Transverse colon (tissue), 4 donors: ENCODE data around the gene NOTCH1. TPM values are rescaled to one million over a fixed set of nuclear protein-coding genes. Genes with fewer than 3 reads are reported as not detected.

ENCODE experiments used
- DNase-seq: peaks from one replicate; pipeline ENCODE4 v3.0.0-alpha.2; 2019
- H3K27ac ChIP-seq, 4 donors: fragments of 200-600 bp; sonication (generic); 2 replicates each; pipeline ENCODE4 v1.5.1; 2016 to 2018; ENCODE audit warnings: inconsistent platforms in 4 of 4
- H3K27me3 ChIP-seq: fragments of 200-600 bp; sonication (generic); 2 replicates; pipeline ENCODE4 v1.5.1; 2017; ENCODE audit warnings: inconsistent platforms
- H3K36me3 ChIP-seq, 4 donors: fragments of 200-600 bp; sonication (generic); 2 replicates each; pipeline ENCODE4 v1.5.1; 2017 to 2019; ENCODE audit warnings: inconsistent platforms in 4 of 4
- H3K4me1 ChIP-seq, 4 donors: fragments of 200-600 bp; sonication (generic); 2 replicates each; pipeline ENCODE4 v1.5.1; 2017 to 2020; ENCODE audit warnings: inconsistent platforms in 4 of 4
- H3K4me3 ChIP-seq, 4 donors: fragments of 200-600 bp; sonication (generic); 1 replicate in 1 of 4; 2 replicates in 3 of 4; pipeline versions ENCODE4 v1.5.1 to v1.6.1; 2017 to 2019; ENCODE audit warnings: inconsistent platforms in 4 of 4
- H3K9me3 ChIP-seq, 2 donors: fragments of 200-600 bp; sonication (generic); 2 replicates each; pipeline ENCODE4 v1.5.1; 2017 to 2019; ENCODE audit warnings: inconsistent platforms in 2 of 2
- EP300 ChIP-seq: sonication (generic); formaldehyde crosslinking; IDR thresholded peaks from one replicate; pipeline ENCODE4 v1.6.1; 2017; ENCODE audit warnings: antibody characterized with exemption, low read depth
- POLR2A ChIP-seq: fragments of 450-650 bp; IDR thresholded peaks from one replicate; pipeline ENCODE4 v1.6.1; 2016; ENCODE audit warnings: antibody characterized with exemption, mild to moderate bottlenecking, moderate library complexity
- POLR2AphosphoS5 ChIP-seq, 3 donors: sonication (generic); formaldehyde crosslinking; IDR thresholded peaks; one replicate each; pipeline ENCODE4 v1.6.1; 2016; ENCODE audit warnings: antibody characterized with exemption in 3 of 3
- WGBS, 2 donors: methylation state at CpG; one replicate each; pipeline ENCODE4 v1.1.5; 2018; ENCODE audit warnings: low coverage in 1 of 2; 5-methylcytosine and 5-hydroxymethylcytosine counted together
- in situ Hi-C, 4 donors: fragments of 200-750 bp; cut with MboI; loops; one replicate each; pipeline versions ENCODE4 v1.15.0 to v1.15.1; 2017; ENCODE audit warnings: low sequenced_read_pairs in 3 of 4, low pct_ligation_motif_present in 1 of 4, low pct_unique_long_range_greater_than_20kb in 1 of 4
- intact Hi-C: fragments of 100-400 bp; cut with DNase I; formaldehyde crosslinking; loops from one replicate; pipeline ENCODE4 v1.15.1; 2023; ENCODE audit warnings: low total_unique reads
- total RNA-seq, 4 donors: library from RNA; depleted of rRNA; stranded (reverse); fragments of >200 nt; gene quantifications; one replicate each; pipeline ENCODE4 v1.1.0, GENCODE V29; 2016
- TF ChIP-seq, protein P1 (sequence below), 5 experiments: fragments of 200-600 bp in 3 of 5; fragments of 450-650 bp in 2 of 5; sonication (generic) in 3 of 5; IDR thresholded peaks; 1 replicate in 2 of 5; 2 replicates in 3 of 5; pipeline ENCODE4 v1.5.1; 2016 to 2017; ENCODE audit warnings: antibody characterized with exemption in 5 of 5, inconsistent platforms in 3 of 5, mild to moderate bottlenecking in 2 of 5, moderate library complexity in 1 of 5

Gene NOTCH1
- total RNA-seq, 4 donors from 2014 or later, result 48.2 to 154 (median 98.2) TPM

DNA sequence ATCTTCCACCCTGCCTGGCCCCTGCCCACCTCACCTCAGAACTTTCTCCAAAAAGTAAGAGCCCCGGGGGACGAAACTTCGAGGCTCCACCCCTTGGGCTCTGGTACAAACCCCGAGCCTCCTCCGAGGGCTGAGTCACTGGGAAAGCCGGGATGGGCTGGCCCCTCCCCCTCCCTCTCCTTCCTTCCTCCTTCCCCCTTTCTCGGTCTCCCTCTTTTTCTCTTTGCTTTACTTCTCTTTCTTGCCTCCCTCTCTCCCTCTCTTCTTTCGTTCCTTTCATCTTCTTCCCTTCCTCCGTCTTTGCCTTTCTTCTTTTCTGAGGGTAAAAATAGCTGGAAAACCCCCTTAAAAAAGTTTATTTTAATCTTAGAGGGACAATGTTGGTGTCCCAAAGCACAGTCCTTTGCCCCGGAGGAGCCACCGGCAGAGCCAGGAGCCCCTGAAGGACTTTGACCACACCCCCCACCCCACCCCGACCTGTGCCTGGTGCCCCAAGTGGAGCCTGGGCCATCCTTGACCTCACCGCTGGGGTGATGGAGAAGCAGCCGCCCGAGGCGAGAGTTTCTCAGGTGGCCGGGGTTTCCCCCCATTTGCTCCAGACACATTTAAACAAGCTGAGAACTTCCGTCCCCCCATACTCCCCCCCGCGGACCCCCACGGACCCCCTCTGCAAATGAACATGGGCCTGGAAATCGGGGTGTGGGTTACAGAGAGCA lies 5.7 kb upstream of the NOTCH1 start:
- peak; percentile 79 for DNase-seq
- WGBS, 2 donors, result 13 to 24% methylated on average over 7 to 22 of the region's 22 CpGs
- in situ Hi-C loops (no loop called here), intact Hi-C loops (no loop called here)
- H3K4me3 ChIP-seq, result peak overlapping the region in 1 of 4 donors; percentile 25
- peaks cover 31 to 61% (median 45%) of the 10 kb centered on the region in 4 donors for H3K4me1 ChIP-seq
- peak overlapping the region; percentile 81 to 99 (median 96) for H3K27ac ChIP-seq
- H3K27me3 ChIP-seq, result no peaks in the 10 kb centered on the region
- TF ChIP-seq, protein P1, sequence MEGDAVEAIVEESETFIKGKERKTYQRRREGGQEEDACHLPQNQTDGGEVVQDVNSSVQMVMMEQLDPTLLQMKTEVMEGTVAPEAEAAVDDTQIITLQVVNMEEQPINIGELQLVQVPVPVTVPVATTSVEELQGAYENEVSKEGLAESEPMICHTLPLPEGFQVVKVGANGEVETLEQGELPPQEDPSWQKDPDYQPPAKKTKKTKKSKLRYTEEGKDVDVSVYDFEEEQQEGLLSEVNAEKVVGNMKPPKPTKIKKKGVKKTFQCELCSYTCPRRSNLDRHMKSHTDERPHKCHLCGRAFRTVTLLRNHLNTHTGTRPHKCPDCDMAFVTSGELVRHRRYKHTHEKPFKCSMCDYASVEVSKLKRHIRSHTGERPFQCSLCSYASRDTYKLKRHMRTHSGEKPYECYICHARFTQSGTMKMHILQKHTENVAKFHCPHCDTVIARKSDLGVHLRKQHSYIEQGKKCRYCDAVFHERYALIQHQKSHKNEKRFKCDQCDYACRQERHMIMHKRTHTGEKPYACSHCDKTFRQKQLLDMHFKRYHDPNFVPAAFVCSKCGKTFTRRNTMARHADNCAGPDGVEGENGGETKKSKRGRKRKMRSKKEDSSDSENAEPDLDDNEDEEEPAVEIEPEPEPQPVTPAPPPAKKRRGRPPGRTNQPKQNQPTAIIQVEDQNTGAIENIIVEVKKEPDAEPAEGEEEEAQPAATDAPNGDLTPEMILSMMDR (IDR thresholded peaks at IDR 0.05), result no peak
- no peak for TF ChIP-seq POLR2AphosphoS5 (IDR thresholded peaks at IDR 0.05)
- no peak for TF ChIP-seq EP300
- TF ChIP-seq POLR2A, result no peak
- no peaks in the 10 kb centered on the region for H3K9me3 ChIP-seq
- H3K36me3 ChIP-seq, result no peaks in the 10 kb centered on the region

DNA sequence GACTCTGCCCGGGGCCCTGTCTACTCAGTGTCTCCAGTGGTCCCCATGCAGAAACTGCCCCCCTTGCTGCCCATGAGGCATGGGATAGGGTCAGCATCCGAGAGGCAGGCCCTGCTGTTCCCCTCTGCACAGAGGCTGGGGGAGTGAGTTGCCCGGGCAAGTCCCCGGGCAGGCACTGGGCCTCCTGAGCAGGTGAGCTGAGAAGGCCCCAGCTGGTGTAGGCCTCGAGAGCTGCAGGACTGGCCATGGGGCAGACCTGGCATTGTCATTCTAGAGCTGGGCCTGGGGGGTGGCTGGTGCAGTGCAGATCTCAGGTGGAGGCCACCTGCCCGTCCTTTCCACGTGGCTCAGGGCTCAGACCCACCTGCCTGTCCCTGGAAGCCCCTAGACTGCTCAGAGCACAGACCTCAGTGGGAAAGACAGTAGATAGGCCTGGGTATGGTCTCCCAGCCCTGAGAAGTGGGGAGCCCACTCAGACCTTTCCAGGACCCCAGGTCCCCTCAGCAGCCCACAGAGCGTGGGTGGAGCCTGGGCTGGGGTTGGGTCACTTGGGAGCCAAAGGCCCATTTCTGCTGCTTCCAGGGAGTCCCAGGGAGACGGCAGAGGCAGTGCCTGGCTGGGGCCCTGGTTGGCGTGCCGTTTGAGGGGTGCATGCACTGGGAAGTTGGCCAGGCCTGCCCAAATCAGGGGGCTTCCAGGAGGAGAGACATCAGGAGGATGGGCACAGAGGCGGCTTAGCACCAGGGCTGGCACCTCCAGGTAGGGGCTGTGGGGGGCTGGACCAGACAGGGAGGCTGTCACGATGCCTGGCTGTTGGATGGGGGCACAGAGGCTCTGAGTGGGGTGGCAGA lies 4.8 kb upstream of the NOTCH1 start:
- WGBS, 2 donors, result 73% methylated on average over 13 of the region's 13 CpGs; no CpG with 5 or more reads in 1 of the 2 donors
- H3K4me1 ChIP-seq, result peaks cover 35 to 63% (median 49%) of the 10 kb centered on the region in 4 donors
- H3K4me3 ChIP-seq, result no peak overlapping the region
- no peaks in the 10 kb centered on the region for H3K9me3 ChIP-seq
- intact Hi-C loops (no loop called here), in situ Hi-C loops (no loop called here)
- H3K27me3 ChIP-seq, result no peaks in the 10 kb centered on the region
- H3K36me3 ChIP-seq, result no peaks in the 10 kb centered on the region
- peak overlapping the region; percentile 81 to 99 (median 96) for H3K27ac ChIP-seq
- TF ChIP-seq, protein P1 (IDR thresholded peaks at IDR 0.05), result no peak
- no peak for TF ChIP-seq POLR2A
- no peak for TF ChIP-seq POLR2AphosphoS5 (IDR thresholded peaks at IDR 0.05)
- no peak for TF ChIP-seq EP300
- no peak for DNase-seq

DNA sequence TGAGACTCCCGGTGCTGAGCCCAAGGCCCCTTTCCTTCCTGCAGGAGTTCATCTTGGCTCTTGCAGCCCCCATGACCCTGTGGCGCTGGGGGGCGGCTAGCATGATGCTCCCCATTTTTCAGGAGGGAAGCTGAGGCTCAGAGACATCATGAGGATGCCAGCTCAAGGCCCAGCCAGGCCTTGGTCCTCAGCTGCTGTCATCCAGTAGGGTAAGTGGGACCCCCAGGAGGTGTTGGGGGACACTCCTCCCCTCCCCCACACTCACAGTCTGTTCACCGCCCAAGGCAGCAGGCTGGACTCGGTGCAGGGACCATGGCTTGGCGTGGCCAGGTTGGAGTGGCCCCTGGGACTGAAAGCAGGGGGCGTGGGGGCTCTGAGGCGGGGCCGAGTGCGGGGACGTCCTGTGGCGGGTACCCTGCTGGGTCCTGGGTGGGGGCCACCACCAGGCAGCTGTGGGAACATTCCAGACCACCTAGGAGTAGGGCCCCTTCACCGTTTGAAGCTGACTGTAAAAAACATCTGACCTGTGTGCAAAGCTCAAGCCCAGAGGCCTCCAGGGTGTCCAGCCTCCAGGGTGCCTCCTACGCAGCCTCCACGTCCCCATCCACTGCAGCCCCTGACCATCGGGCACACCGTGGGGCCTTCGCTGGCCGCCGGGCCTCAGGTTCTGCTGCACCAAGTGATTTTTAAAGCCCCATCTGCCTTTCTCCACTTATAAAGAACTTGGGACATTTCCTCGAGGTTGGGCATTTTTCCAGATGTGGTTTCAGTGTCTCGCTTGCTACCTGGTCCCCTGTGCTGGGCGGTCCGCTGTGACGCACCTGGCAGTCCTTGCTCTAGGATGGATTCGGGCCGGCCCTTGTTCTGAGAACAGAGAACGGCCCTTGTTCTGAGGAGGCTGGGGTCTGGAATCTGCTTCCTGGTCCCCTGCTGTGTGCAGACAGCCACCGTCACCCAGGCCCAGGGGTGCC lies 3.4 kb upstream of the NOTCH1 start:
- no peaks in the 10 kb centered on the region for H3K36me3 ChIP-seq
- peaks cover 35 to 67% (median 50%) of the 10 kb centered on the region in 4 donors for H3K4me1 ChIP-seq
- 79% methylated on average over 20 of the region's 29 CpGs; no CpG with 5 or more reads in 1 of the 2 donors for WGBS, 2 donors
- no peak overlapping the region for H3K4me3 ChIP-seq
- TF ChIP-seq POLR2AphosphoS5 (IDR thresholded peaks at IDR 0.05), result no peak
- TF ChIP-seq, protein P1 (IDR thresholded peaks at IDR 0.05), result no peak
- TF ChIP-seq POLR2A, result no peak
- TF ChIP-seq EP300, result no peak
- intact Hi-C loops (no loop called here), in situ Hi-C loops (no loop called here)
- H3K27ac ChIP-seq, result peak overlapping the region; percentile 93 to 99 (median 98)
- DNase-seq, result no peak
- H3K27me3 ChIP-seq, result no peaks in the 10 kb centered on the region
- H3K9me3 ChIP-seq, result no peaks in the 10 kb centered on the region
